KMS-11 (cell line): ENCODE results near the gene TLR7.

Source experiments
- H2AFZ ChIP-seq: fragments of 200-600 bp; sonication (generic); 2 replicates; pipeline ENCODE4 v1.6.1; 2016; ENCODE audit warnings: antibody characterized with exemption, mixed run types, low read depth
- H3K27ac ChIP-seq: fragments of 200-600 bp; sonication (generic); 2 replicates; pipeline ENCODE4 v1.6.1; 2016; ENCODE audit warnings: mild to moderate bottlenecking, mixed run types
- H3K27me3 ChIP-seq: fragments of 200-600 bp; sonication (generic); 2 replicates; pipeline ENCODE4 v1.6.1; 2017; ENCODE audit warnings: mild to moderate bottlenecking, low read depth, mixed run types, moderate library complexity; ENCODE audit not compliant: insufficient read depth
- H3K36me3 ChIP-seq: fragments of 200-600 bp; sonication (generic); 2 replicates; pipeline ENCODE4 v1.6.1; 2017; ENCODE audit warnings: mild to moderate bottlenecking, mixed run types; ENCODE audit not compliant: insufficient read depth
- H3K4me1 ChIP-seq: fragments of 200-600 bp; sonication (generic); 2 replicates; pipeline ENCODE4 v1.6.1; 2016; ENCODE audit warnings: mild to moderate bottlenecking, low read depth, mixed run types; ENCODE audit not compliant: poor library complexity, severe bottlenecking
- H3K4me2 ChIP-seq: fragments of 200-600 bp; sonication (generic); 2 replicates; pipeline ENCODE4 v1.7.0; 2016; ENCODE audit warnings: mild to moderate bottlenecking, mixed run types
- H3K4me3 ChIP-seq: fragments of 200-600 bp; sonication (generic); IDR thresholded peaks from 2 replicates; pipeline ENCODE4 v1.6.1; 2017; ENCODE audit warnings: low read depth, low read length, mixed read lengths; ENCODE audit not compliant: insufficient read depth
- H3K79me2 ChIP-seq: fragments of 200-600 bp; sonication (generic); 2 replicates; pipeline ENCODE4 v1.6.1; 2016; ENCODE audit warnings: low read depth, mixed run types; ENCODE audit not compliant: insufficient read depth
- H3K9ac ChIP-seq: fragments of 200-600 bp; sonication (generic); 2 replicates; pipeline ENCODE4 v1.6.1; 2016; ENCODE audit warnings: mild to moderate bottlenecking, mixed run types
- H4K20me1 ChIP-seq: fragments of 200-600 bp; sonication (generic); 2 replicates; pipeline ENCODE4 v1.6.1; 2016; ENCODE audit warnings: mild to moderate bottlenecking, mixed run types; ENCODE audit not compliant: insufficient read depth
- TF ChIP-seq, protein P1 (sequence below): fragments of 200-600 bp; sonication (generic); conservative IDR thresholded peaks from 2 replicates; pipeline ENCODE4 v1.6.1; 2017; ENCODE audit warnings: low read depth, mild to moderate bottlenecking, antibody characterized with exemption, low read length, moderate library complexity, mixed read lengths

Gene TLR7

DNA sequence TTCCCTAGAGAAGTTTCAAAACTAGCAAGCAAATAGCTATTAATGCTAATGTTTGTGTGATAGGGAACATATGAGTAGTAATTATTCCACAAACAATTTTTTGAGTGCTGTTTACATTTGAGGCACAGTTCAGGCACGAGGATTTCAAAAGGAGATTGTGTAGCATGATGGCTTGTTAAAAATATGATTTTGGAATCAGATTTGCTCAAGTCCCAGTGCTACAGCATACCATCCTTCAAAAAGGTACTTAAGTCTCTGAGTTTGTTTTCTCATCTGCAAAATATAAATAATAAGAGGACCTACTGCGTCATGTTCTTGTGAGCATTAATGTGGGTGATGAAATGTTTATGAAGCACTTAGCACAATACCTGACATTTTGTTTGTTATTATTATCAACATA is 50.9 kb downstream of the TLR7 start:
- no peak overlapping the region for H3K9ac ChIP-seq
- no peaks in the 10 kb centered on the region for H3K4me1 ChIP-seq
- H3K36me3 ChIP-seq = no peaks in the 10 kb centered on the region
- TF ChIP-seq, protein P1, sequence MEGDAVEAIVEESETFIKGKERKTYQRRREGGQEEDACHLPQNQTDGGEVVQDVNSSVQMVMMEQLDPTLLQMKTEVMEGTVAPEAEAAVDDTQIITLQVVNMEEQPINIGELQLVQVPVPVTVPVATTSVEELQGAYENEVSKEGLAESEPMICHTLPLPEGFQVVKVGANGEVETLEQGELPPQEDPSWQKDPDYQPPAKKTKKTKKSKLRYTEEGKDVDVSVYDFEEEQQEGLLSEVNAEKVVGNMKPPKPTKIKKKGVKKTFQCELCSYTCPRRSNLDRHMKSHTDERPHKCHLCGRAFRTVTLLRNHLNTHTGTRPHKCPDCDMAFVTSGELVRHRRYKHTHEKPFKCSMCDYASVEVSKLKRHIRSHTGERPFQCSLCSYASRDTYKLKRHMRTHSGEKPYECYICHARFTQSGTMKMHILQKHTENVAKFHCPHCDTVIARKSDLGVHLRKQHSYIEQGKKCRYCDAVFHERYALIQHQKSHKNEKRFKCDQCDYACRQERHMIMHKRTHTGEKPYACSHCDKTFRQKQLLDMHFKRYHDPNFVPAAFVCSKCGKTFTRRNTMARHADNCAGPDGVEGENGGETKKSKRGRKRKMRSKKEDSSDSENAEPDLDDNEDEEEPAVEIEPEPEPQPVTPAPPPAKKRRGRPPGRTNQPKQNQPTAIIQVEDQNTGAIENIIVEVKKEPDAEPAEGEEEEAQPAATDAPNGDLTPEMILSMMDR = no peak
- no peaks in the 10 kb centered on the region for H3K79me2 ChIP-seq
- H4K20me1 ChIP-seq = no peaks in the 10 kb centered on the region
- H2AFZ ChIP-seq = no peak overlapping the region
- no peaks in the 10 kb centered on the region for H3K27me3 ChIP-seq
- H3K4me2 ChIP-seq = no peak overlapping the region
- H3K4me3 ChIP-seq = no peak overlapping the region
- H3K27ac ChIP-seq = no peak overlapping the region

DNA sequence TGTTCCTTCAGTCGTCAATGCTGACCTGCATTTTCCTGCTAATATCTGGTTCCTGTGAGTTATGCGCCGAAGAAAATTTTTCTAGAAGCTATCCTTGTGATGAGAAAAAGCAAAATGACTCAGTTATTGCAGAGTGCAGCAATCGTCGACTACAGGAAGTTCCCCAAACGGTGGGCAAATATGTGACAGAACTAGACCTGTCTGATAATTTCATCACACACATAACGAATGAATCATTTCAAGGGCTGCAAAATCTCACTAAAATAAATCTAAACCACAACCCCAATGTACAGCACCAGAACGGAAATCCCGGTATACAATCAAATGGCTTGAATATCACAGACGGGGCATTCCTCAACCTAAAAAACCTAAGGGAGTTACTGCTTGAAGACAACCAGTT is 52.2 kb downstream of the TLR7 start:
- no peaks in the 10 kb centered on the region for H3K79me2 ChIP-seq
- H3K27me3 ChIP-seq = no peaks in the 10 kb centered on the region
- TF ChIP-seq, protein P1 = no peak
- no peak overlapping the region for H2AFZ ChIP-seq
- no peaks in the 10 kb centered on the region for H3K4me1 ChIP-seq
- no peak overlapping the region for H3K27ac ChIP-seq
- H4K20me1 ChIP-seq = no peaks in the 10 kb centered on the region
- H3K9ac ChIP-seq = no peak overlapping the region
- no peaks in the 10 kb centered on the region for H3K36me3 ChIP-seq
- no peak overlapping the region for H3K4me3 ChIP-seq
- H3K4me2 ChIP-seq = no peak overlapping the region

DNA sequence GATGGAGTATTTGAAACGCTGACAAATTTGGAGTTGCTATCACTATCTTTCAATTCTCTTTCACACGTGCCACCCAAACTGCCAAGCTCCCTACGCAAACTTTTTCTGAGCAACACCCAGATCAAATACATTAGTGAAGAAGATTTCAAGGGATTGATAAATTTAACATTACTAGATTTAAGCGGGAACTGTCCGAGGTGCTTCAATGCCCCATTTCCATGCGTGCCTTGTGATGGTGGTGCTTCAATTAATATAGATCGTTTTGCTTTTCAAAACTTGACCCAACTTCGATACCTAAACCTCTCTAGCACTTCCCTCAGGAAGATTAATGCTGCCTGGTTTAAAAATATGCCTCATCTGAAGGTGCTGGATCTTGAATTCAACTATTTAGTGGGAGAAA is 52.7 kb downstream of the TLR7 start:
- TF ChIP-seq, protein P1 = no peak
- Histone ChIP-seq H3K4me3 (no peak overlapping the region), H3K79me2 (no peaks in the 10 kb centered on the region), H2AFZ (no peak overlapping the region), H3K27ac (no peak overlapping the region), H3K4me1 (no peaks in the 10 kb centered on the region), H3K36me3 (no peaks in the 10 kb centered on the region), H3K9ac (no peak overlapping the region), H4K20me1 (no peaks in the 10 kb centered on the region), H3K4me2 (no peak overlapping the region), H3K27me3 (no peaks in the 10 kb centered on the region)

DNA sequence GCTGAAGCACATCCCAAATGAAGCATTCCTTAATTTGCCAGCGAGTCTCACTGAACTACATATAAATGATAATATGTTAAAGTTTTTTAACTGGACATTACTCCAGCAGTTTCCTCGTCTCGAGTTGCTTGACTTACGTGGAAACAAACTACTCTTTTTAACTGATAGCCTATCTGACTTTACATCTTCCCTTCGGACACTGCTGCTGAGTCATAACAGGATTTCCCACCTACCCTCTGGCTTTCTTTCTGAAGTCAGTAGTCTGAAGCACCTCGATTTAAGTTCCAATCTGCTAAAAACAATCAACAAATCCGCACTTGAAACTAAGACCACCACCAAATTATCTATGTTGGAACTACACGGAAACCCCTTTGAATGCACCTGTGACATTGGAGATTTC is 54.1 kb downstream of the TLR7 start:
- no peak overlapping the region for H3K27ac ChIP-seq
- TF ChIP-seq, protein P1 = no peak
- no peaks in the 10 kb centered on the region for H3K4me1 ChIP-seq
- no peak overlapping the region for H2AFZ ChIP-seq
- no peaks in the 10 kb centered on the region for H4K20me1 ChIP-seq
- H3K4me3 ChIP-seq = no peak overlapping the region
- no peaks in the 10 kb centered on the region for H3K36me3 ChIP-seq
- H3K9ac ChIP-seq = no peak overlapping the region
- no peaks in the 10 kb centered on the region for H3K79me2 ChIP-seq
- no peaks in the 10 kb centered on the region for H3K27me3 ChIP-seq
- no peak overlapping the region for H3K4me2 ChIP-seq
